SH-SY5Y (cell line): ENCODE results near the gene DDX46.

Experiments used
- GATA2 ChIP-seq: IDR thresholded peaks from 2 replicates; pipeline ENCODE4 v1.6.1; 2011; ENCODE audit warnings: mild to moderate bottlenecking, low read depth, low read length
- GATA3 ChIP-seq: IDR thresholded peaks from 2 replicates; pipeline ENCODE4 v1.6.1; 2011; ENCODE audit warnings: low read depth, mild to moderate bottlenecking, low read length, moderate library complexity

GRCh38 chr5:134824681-134825080, 66.1 kb downstream of the DDX46 start:
- TF ChIP-seq GATA2 (no peak), GATA3 (no peak)
